Activated CD4-positive, alpha-beta T cell treated with anti-CD3 and anti-CD28 coated beads, Interleukin-2, amount 10 ng/mL, durations not matched to agents 7 days and 5 days (primary cell): Measurements from ENCODE around the gene MALAT1. TPM values are rescaled to one million over a fixed set of nuclear protein-coding genes. Genes with fewer than 3 reads are reported as not detected.

Source experiments
- CTCF ChIA-PET: fragments of 350-600 bp; sonication (Branson Sonifier 250); formaldehyde crosslinking; loops from one replicate; lab custom pipeline; 2021; ENCODE audit warnings: antibody characterized with exemption; lab: Charles Lee
- POLR2A ChIA-PET: fragments of 350-600 bp; sonication (Branson Sonifier 250); formaldehyde crosslinking; loops from one replicate; lab custom pipeline; 2021; ENCODE audit warnings: antibody characterized with exemption; lab: Charles Lee
- DNase-seq: peaks from one replicate; pipeline ENCODE4 v3.0.0-alpha.2; 2020
- H3K27ac Mint-ChIP-seq: one replicate; pipeline ENCODE4 v1.8.0; 2021; ENCODE audit warnings: mild to moderate bottlenecking, moderate library complexity, mixed read lengths
- H3K27me3 Mint-ChIP-seq: one replicate; pipeline ENCODE4 v1.8.0; 2021; ENCODE audit warnings: mixed read lengths
- H3K36me3 Mint-ChIP-seq: one replicate; pipeline ENCODE4 v1.8.0; 2021; ENCODE audit warnings: low read depth, mixed read lengths
- H3K4me1 Mint-ChIP-seq: one replicate; pipeline ENCODE4 v1.8.0; 2021; ENCODE audit warnings: mixed read lengths
- H3K4me3 Mint-ChIP-seq: one replicate; pipeline ENCODE4 v1.8.0; 2021; ENCODE audit warnings: mild to moderate bottlenecking, moderate library complexity, mixed read lengths
- H3K9me3 Mint-ChIP-seq: one replicate; pipeline ENCODE4 v1.8.0; 2021; ENCODE audit warnings: mixed read lengths
- total RNA-seq, 2 experiments: library from RNA; stranded (reverse); gene quantifications; one replicate each; pipeline ENCODE4 v1.2.3, GENCODE V29; 2021

MALAT1 gene
- total RNA-seq, 2 experiments from 2014 or later, result 7,183 to 8,252 TPM

GRCh38 chr11:65538915-65539743 lies 40.3 kb downstream of the MALAT1 start:
- Mint-ChIP-seq H3K27ac (no peak overlapping the region), H3K27me3 (no peaks in the 10 kb centered on the region), H3K4me3 (no peak overlapping the region), H3K9me3 (no peaks in the 10 kb centered on the region), H3K36me3 (peaks cover 7% of the 10 kb centered on the region), H3K4me1 (peaks cover 12% of the 10 kb centered on the region)
- ChIA-PET CTCF (interaction anchor here (0.9 to 5.8 kb wide), 15 partner anchors 9 to 177 kb away, joined by 3 to 75 read pairs (median 11); partner anchors contain the start of genes FAM89B, KCNK7, LTBP3 and SCYL1), POLR2A (no interaction called here)
- DNase-seq, result no peak

DNA sequence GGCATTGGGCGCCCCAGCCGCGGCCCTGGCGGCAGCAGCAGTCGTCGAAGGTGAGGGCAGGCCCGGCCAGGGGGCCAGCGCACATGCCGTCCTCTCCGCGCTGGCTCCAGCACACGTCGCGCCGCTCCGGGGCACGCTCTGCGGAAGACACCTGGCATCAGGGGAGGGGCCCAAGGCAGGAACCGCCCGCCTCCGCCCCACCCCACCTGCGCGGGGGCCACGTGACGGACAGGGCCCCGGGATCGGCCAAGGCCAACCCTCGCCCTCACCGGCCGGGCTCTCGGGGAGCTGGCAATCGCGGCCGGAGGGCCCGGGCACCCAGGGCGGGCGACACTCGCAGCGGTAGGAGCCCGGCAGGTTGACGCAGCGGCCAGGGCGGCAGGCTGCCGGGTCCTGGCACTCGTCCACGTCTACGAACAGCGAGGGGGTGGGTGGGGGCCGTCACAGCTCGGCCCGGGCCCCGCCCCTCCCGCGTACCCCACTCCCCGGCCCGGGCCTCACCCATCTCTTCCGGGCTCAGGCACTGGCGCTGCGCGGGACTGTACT lies 41.0 kb downstream of the MALAT1 start:
- DNase-seq, result no peak
- Mint-ChIP-seq H3K36me3 (peaks cover 7% of the 10 kb centered on the region), H3K27ac (peak overlapping the region; percentile 25), H3K4me1 (peaks cover 16% of the 10 kb centered on the region), H3K4me3 (peak overlapping the region; percentile 78), H3K27me3 (no peaks in the 10 kb centered on the region), H3K9me3 (no peaks in the 10 kb centered on the region)
- ChIA-PET POLR2A (interaction anchor here (0.6 kb wide), 1 partner anchor 172 kb away, joined by 6 read pairs; no protein-coding TSS in a partner anchor), CTCF (interaction anchor here (0.7 to 5.8 kb wide), 24 partner anchors 7 to 320 kb away, joined by 3 to 75 read pairs (median 6); partner anchors contain the start of genes EHBP1L1, FAM89B, KCNK7 and LTBP3)

- POLR2A ChIA-PET, result interaction anchor here (0.5 to 0.6 kb wide), 2 partner anchors 41 to 171 kb away, joined by 6 read pairs; partner anchors contain the start of gene MALAT1
- H3K9me3 Mint-ChIP-seq, result no peaks in the 10 kb centered on the region
- no peaks in the 10 kb centered on the region for H3K27me3 Mint-ChIP-seq
- peak; percentile 87 for DNase-seq
- peaks cover 19% of the 10 kb centered on the region for H3K4me1 Mint-ChIP-seq
- H3K36me3 Mint-ChIP-seq, result peaks cover 7% of the 10 kb centered on the region
- H3K4me3 Mint-ChIP-seq, result peak overlapping the region; percentile 78
- H3K27ac Mint-ChIP-seq, result peak overlapping the region; percentile 88
- CTCF ChIA-PET, result interaction anchor here (0.7 to 5.8 kb wide), 34 partner anchors 8 to 505 kb away, joined by 3 to 75 read pairs (median 5); partner anchors contain the start of genes EHBP1L1, FAM89B, FIBP and KCNK7
These were observed 41.6 kb downstream of the MALAT1 start for GRCh38 chr11:65540290-65541092.

- POLR2A ChIA-PET, result interaction anchor here (0.5 kb wide), 1 partner anchor 42 kb away, joined by 6 read pairs; the partner anchor contains the start of gene MALAT1
- peak overlapping the region; percentile 78 for H3K4me3 Mint-ChIP-seq
- H3K9me3 Mint-ChIP-seq, result no peaks in the 10 kb centered on the region
- no peaks in the 10 kb centered on the region for H3K27me3 Mint-ChIP-seq
- peak overlapping the region; percentile 88 for H3K27ac Mint-ChIP-seq
- H3K4me1 Mint-ChIP-seq, result peaks cover 26% of the 10 kb centered on the region
- no peak for DNase-seq
- CTCF ChIA-PET, result interaction anchor here (0.9 to 5.8 kb wide), 27 partner anchors 7 to 504 kb away, joined by 3 to 75 read pairs (median 6); partner anchors contain the start of genes EHBP1L1, FAM89B, FIBP and KCNK7
- H3K36me3 Mint-ChIP-seq, result peaks cover 7% of the 10 kb centered on the region
These were observed 42.5 kb downstream of the MALAT1 start for GRCh38 chr11:65541093-65541982.

DNA sequence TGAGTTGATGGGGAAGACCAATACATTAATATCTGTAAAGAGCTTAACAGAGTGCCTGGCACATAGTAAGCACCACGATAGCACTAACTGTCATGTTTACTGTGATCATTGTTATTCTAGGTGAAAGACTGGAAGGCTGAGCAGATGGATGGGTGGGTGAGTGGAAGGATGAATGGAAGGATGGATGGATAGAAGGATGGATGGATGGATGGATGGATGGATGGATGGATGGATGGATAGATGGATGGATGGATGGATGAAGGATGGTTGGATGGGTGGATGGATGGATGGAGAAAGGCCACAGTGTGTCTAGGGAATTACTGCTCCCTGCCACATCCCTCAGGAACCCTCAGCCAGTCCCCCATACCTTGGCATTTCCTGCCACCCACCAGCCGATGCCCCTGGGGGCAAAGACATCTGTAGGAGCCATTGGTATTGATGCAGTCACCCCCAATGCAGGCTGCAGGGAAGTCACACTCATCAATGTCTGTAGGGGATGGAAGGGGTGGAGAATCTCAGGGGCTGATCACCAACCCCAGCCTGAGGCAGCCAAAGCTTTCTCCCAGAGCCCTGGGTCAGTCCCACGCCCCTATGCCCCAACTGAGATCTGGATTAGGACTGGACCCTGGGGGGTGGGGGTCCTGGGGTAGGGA lies 44.0 kb downstream of the MALAT1 start:
- no peaks in the 10 kb centered on the region for H3K27me3 Mint-ChIP-seq
- H3K4me1 Mint-ChIP-seq, result peaks cover 36% of the 10 kb centered on the region
- peaks cover 3% of the 10 kb centered on the region for H3K36me3 Mint-ChIP-seq
- CTCF ChIA-PET, result interaction anchor here (2.5 to 5.8 kb wide), 6 partner anchors 10 to 45 kb away, joined by 8 to 75 read pairs (median 47); partner anchors contain the start of genes FAM89B, LTBP3, SCYL1 and ZNRD2
- POLR2A ChIA-PET, result no interaction called here
- no peak overlapping the region for H3K4me3 Mint-ChIP-seq
- no peak for DNase-seq
- H3K9me3 Mint-ChIP-seq, result no peaks in the 10 kb centered on the region
- H3K27ac Mint-ChIP-seq, result no peak overlapping the region

DNA sequence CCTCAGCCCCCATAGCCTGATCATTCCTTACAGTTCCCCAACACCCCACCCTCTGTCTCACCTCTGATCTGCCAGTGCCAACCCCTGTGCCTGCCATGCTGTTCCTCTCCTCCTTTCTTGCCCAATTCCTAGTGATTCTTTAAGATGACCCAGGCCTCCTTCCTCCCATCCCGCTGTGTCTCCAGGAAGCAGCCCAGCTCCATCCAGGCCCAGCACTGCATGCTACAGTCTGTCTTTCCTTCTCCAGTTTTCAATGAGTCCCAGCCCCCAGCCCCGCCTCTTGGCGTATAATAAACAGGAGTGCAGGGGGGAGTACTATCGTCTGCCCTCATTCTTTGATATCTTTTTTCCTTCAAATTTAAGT lies 47.0 kb downstream of the MALAT1 start:
- ChIA-PET POLR2A (no interaction called here), CTCF (interaction anchor here (0.9 to 2.9 kb wide), 4 partner anchors 9 to 43 kb away, joined by 3 to 9 read pairs (median 6); partner anchors contain the start of gene ZNRD2)
- no peaks in the 10 kb centered on the region for H3K27me3 Mint-ChIP-seq
- H3K9me3 Mint-ChIP-seq, result no peaks in the 10 kb centered on the region
- H3K36me3 Mint-ChIP-seq, result peaks cover 20% of the 10 kb centered on the region
- no peak for DNase-seq
- H3K27ac Mint-ChIP-seq, result peak overlapping the region; percentile 78
- peak overlapping the region; percentile 70 for H3K4me3 Mint-ChIP-seq
- H3K4me1 Mint-ChIP-seq, result peaks cover 51% of the 10 kb centered on the region

GRCh38 chr11:65546217-65546958 lies 47.5 kb downstream of the MALAT1 start:
- DNase-seq, result peak; percentile 97
- Mint-ChIP-seq H3K27ac (peak overlapping the region; percentile 92), H3K36me3 (peaks cover 23% of the 10 kb centered on the region), H3K4me1 (peaks cover 52% of the 10 kb centered on the region), H3K9me3 (no peaks in the 10 kb centered on the region), H3K27me3 (no peaks in the 10 kb centered on the region), H3K4me3 (peak overlapping the region; percentile 70)
- CTCF ChIA-PET, result interaction anchor here (0.8 to 2.9 kb wide), 8 partner anchors 11 to 48 kb away, joined by 3 to 9 read pairs (median 4); partner anchors contain the start of gene ZNRD2
- POLR2A ChIA-PET, result interaction anchor here (0.6 kb wide), 1 partner anchor 53 kb away, joined by 3 read pairs; no protein-coding TSS in a partner anchor

DNA sequence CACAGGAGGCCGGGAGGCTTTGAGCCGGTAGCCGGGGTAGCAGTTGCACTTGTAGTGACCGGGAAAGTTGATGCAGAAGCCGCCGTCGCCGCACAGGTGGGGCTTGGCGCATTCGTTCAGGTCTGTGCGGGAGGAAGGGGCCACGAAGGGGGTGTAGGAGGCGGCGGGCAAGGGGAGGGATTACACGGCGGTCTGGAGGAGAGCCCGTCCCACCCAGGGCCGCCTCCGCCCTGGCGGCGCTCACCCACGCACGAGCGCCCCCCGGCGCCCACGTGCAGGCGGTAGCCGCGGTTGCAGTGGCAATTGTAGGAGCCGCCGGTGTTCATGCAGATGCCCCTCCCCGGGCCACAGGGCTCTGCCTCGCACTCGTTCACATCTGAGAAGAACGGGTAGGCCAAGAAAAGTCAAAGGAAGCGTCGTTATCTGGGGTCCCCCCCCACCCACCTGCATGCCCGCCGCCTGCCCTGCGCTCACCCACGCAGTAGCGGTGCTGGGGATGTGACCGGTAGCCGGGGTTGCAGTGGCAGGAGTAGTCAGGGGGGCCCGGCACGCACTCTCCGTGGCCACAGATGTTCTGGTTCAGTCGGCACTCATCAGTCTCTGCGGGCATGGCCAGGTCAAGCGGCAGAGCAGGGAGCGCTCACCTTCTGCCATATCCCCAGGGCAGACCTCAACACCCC lies 48.7 kb downstream of the MALAT1 start:
- POLR2A ChIA-PET, result no interaction called here
- Mint-ChIP-seq H3K27me3 (no peaks in the 10 kb centered on the region), H3K27ac (peak overlapping the region; percentile 55), H3K4me1 (peaks cover 56% of the 10 kb centered on the region), H3K9me3 (no peaks in the 10 kb centered on the region), H3K36me3 (peaks cover 29% of the 10 kb centered on the region), H3K4me3 (peak overlapping the region; percentile 70)
- DNase-seq, result no peak
- CTCF ChIA-PET, result interaction anchor here (0.8 to 2.9 kb wide), 8 partner anchors 7 to 46 kb away, joined by 3 to 14 read pairs (median 4); partner anchors contain the start of gene ZNRD2

GRCh38 chr11:65548395-65548794 lies 49.5 kb downstream of the MALAT1 start:
- H3K27ac Mint-ChIP-seq, result peak overlapping the region; percentile 76
- peaks cover 29% of the 10 kb centered on the region for H3K36me3 Mint-ChIP-seq
- POLR2A ChIA-PET, result no interaction called here
- CTCF ChIA-PET, result interaction anchor here (1.3 to 2.0 kb wide), 3 partner anchors 8 to 22 kb away, joined by 3 to 14 read pairs (median 3); partner anchors contain the start of gene ZNRD2
- peaks cover 63% of the 10 kb centered on the region for H3K4me1 Mint-ChIP-seq
- peak overlapping the region; percentile 43 for H3K4me3 Mint-ChIP-seq
- no peaks in the 10 kb centered on the region for H3K27me3 Mint-ChIP-seq
- no peak for DNase-seq
- no peaks in the 10 kb centered on the region for H3K9me3 Mint-ChIP-seq

DNA sequence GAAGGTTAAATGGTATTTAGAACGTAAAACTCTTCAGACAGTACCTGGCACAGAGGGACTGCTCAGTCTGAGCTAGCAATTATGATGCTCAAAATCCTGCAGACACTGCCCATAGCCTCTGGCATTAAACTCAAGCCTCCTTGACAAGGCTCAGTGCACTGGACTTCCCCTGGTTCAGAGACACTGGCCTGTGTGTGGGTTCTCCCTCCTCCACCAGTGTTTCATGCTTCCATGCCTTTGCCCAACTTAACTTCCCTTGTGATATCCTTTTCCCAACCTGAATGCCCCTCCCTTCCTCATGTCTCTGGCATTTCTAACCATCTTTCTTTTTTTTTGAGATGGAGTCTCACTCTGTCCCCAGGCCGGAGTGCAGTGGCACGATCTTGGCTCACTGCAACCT lies 50.3 kb downstream of the MALAT1 start:
- no peak for DNase-seq
- Mint-ChIP-seq H3K4me3 (no peak overlapping the region), H3K36me3 (peaks cover 27% of the 10 kb centered on the region), H3K27ac (no peak overlapping the region), H3K4me1 (peaks cover 64% of the 10 kb centered on the region), H3K27me3 (no peaks in the 10 kb centered on the region), H3K9me3 (no peaks in the 10 kb centered on the region)
- ChIA-PET POLR2A (interaction anchor here (0.6 kb wide), 1 partner anchor 11 kb away, joined by 3 read pairs; no protein-coding TSS in a partner anchor), CTCF (interaction anchor here (1.3 to 2.0 kb wide), 3 partner anchors 9 to 21 kb away, joined by 3 to 14 read pairs (median 3); partner anchors contain the start of gene ZNRD2)
